IMR-90 (cell line): ENCODE measurements around the gene ZNF653. TPM values are rescaled to one million over a fixed set of nuclear protein-coding genes. Genes with fewer than 3 reads are reported as not detected.

Experiments
- ATAC-seq: fragments of 200-7000 bp; cut with Tn5 transposase; 2 replicates; pipeline ENCODE4 v1.9.1; 2020; ENCODE audit warnings: low read depth, mild to moderate bottlenecking, moderate library complexity
- BruUV-seq: library from RNA; stranded (reverse); fragments of 400-500 nt; replicated peaks from 2 replicates; lab custom pipeline; 2021; lab: Mats Ljungman, UMichigan
- CTCF ChIA-PET: fragments of 300-600 bp; formaldehyde crosslinking; extraction: SDS; loops from one replicate; lab custom pipeline; 2021; ENCODE audit warnings: antibody characterized with exemption; lab: Yijun Ruan, JAX
- POLR2A ChIA-PET: fragments of 300-600 bp; sonication (Branson Sonifier 250); formaldehyde crosslinking; loops from one replicate; lab custom pipeline; 2022; ENCODE audit warnings: antibody characterized with exemption; ENCODE audit not compliant: unreplicated experiment; lab: Charles Lee
- DNase-seq: peaks from one replicate; pipeline ENCODE4 v3.0.0; 2013
- H2AFZ ChIP-seq: replicated peaks from 2 replicates; pipeline ENCODE3; 2013; ENCODE audit warnings: low read length, mild to moderate bottlenecking; ENCODE audit not compliant: poor library complexity
- H2AK5ac ChIP-seq: 2 replicates; pipeline ENCODE4 v1.6.1; 2013; ENCODE audit warnings: low read depth, low read length, inconsistent platforms
- H2AK9ac ChIP-seq: replicated peaks from 2 replicates; pipeline ENCODE3; 2013; ENCODE audit warnings: mild to moderate bottlenecking, low read depth, low read length, moderate library complexity; ENCODE audit not compliant: poor library complexity
- H2BK120ac ChIP-seq: 2 replicates; pipeline ENCODE4 v1.6.1; 2013; ENCODE audit warnings: low read depth, low read length, inconsistent platforms
- H2BK15ac ChIP-seq: 3 replicates; pipeline ENCODE4 v1.6.1; 2013; ENCODE audit warnings: low read depth, low read length, inconsistent platforms
- H2BK20ac ChIP-seq: 2 replicates; pipeline ENCODE4 v1.6.1; 2013; ENCODE audit warnings: low read depth, mild to moderate bottlenecking, inconsistent platforms, low read length, moderate library complexity
- H2BK5ac ChIP-seq: 2 replicates; pipeline ENCODE4 v1.6.1; 2013; ENCODE audit warnings: mild to moderate bottlenecking, low read depth, low read length, inconsistent platforms; ENCODE audit not compliant: poor library complexity, severe bottlenecking
- H3K14ac ChIP-seq: replicated peaks from 2 replicates; pipeline ENCODE4 v1.6.1; 2013; ENCODE audit warnings: low read depth, low read length, inconsistent platforms
- H3K18ac ChIP-seq: 2 replicates; pipeline ENCODE4 v1.6.1; 2013; ENCODE audit warnings: low read depth, low read length, control low read depth
- H3K23ac ChIP-seq: 2 replicates; pipeline ENCODE4 v1.6.1; 2013; ENCODE audit warnings: low read depth, low read length, inconsistent platforms
- H3K27ac ChIP-seq: 2 replicates; pipeline ENCODE4 v1.5.1; 2013; ENCODE audit warnings: mild to moderate bottlenecking, control low read depth, low read length; ENCODE audit not compliant: insufficient read depth
- H3K27me3 ChIP-seq: 2 replicates; pipeline ENCODE4 v1.6.1; 2013; ENCODE audit warnings: low read length; ENCODE audit not compliant: control insufficient read depth, insufficient read depth
- H3K36me3 ChIP-seq: 2 replicates; pipeline ENCODE4 v1.6.1; 2013; ENCODE audit warnings: low read length, mixed read lengths; ENCODE audit not compliant: control insufficient read depth, insufficient read depth
- H3K4ac ChIP-seq: 2 replicates; pipeline ENCODE4 v1.6.1; 2013; ENCODE audit warnings: low read depth, low read length, inconsistent platforms
- H3K4me1 ChIP-seq: 2 replicates; pipeline ENCODE4 v1.6.1; 2013; ENCODE audit warnings: low read length, mixed read lengths; ENCODE audit not compliant: control insufficient read depth, insufficient read depth
- H3K4me2 ChIP-seq: 2 replicates; pipeline ENCODE4 v1.6.1; 2013; ENCODE audit warnings: low read depth, mild to moderate bottlenecking, control low read depth, low read length, moderate library complexity
- H3K4me3 ChIP-seq: 2 replicates; pipeline ENCODE4 v1.5.1; 2013; ENCODE audit warnings: low read depth, mild to moderate bottlenecking, control low read depth, low read length, moderate library complexity; ENCODE audit not compliant: insufficient read depth
- H3K56ac ChIP-seq: 2 replicates; pipeline ENCODE4 v1.6.1; 2013; ENCODE audit warnings: low read length, inconsistent platforms; ENCODE audit not compliant: insufficient read depth; ENCODE audit errors: extremely low read depth
- H3K79me1 ChIP-seq, 2 experiments: 2 replicates each; pipeline ENCODE4 v1.6.1; 2013; ENCODE audit warnings: low read length in 2 of 2, inconsistent platforms in 1 of 2, low read depth in 1 of 2
- H3K9ac ChIP-seq: 2 replicates; pipeline ENCODE4 v1.6.1; 2013; ENCODE audit warnings: low read depth, low read length, control low read depth
- H3K9me1 ChIP-seq: 2 replicates; pipeline ENCODE4 v1.6.1; 2013; ENCODE audit warnings: low read length, inconsistent platforms; ENCODE audit not compliant: insufficient read depth
- H3K9me3 ChIP-seq: 2 replicates; pipeline ENCODE4 v1.6.1; 2013; ENCODE audit warnings: low read length; ENCODE audit not compliant: control insufficient read depth, insufficient read depth
- H4K20me1 ChIP-seq: 2 replicates; pipeline ENCODE4 v1.6.1; 2013; ENCODE audit warnings: low read length, inconsistent platforms; ENCODE audit not compliant: insufficient read depth
- H4K5ac ChIP-seq: 2 replicates; pipeline ENCODE4 v1.6.1; 2013; ENCODE audit warnings: mild to moderate bottlenecking, low read depth, low read length, control low read depth
- H4K8ac ChIP-seq, 2 experiments: 2 replicates each; pipeline ENCODE4 v1.6.1; 2013; ENCODE audit warnings: low read depth in 2 of 2, low read length in 2 of 2, control low read depth in 1 of 2, inconsistent platforms in 1 of 2
- H4K91ac ChIP-seq: 2 replicates; pipeline ENCODE4 v1.6.1; 2013; ENCODE audit warnings: low read depth, low read length, inconsistent platforms; ENCODE audit not compliant: insufficient read depth
- BHLHE40 ChIP-seq: fragments of 150-350 bp; IDR thresholded peaks from 2 replicates; pipeline ENCODE4 v1.6.1; 2016; ENCODE audit warnings: mild to moderate bottlenecking, low read depth, low read length
- CHD1 ChIP-seq: IDR thresholded peaks from 2 replicates; pipeline ENCODE4 v1.6.1; 2012; ENCODE audit warnings: low read depth, low read length, improper control_type of control experiment
- FOS ChIP-seq: fragments of 150-350 bp; IDR thresholded peaks from 2 replicates; pipeline ENCODE4 v1.6.1; 2016; ENCODE audit warnings: low read depth, low read length
- MAFK ChIP-seq: IDR thresholded peaks from 2 replicates; pipeline ENCODE4 v1.6.1; 2012; ENCODE audit warnings: low read depth, low read length, improper control_type of control experiment
- MAZ ChIP-seq: IDR thresholded peaks from 2 replicates; pipeline ENCODE4 v1.6.1; 2012; ENCODE audit warnings: low read depth, mild to moderate bottlenecking, low read length, improper control_type of control experiment, moderate library complexity, borderline replicate concordance
- MXI1 ChIP-seq: IDR thresholded peaks from 2 replicates; pipeline ENCODE4 v1.6.1; 2012; ENCODE audit warnings: low read depth, mild to moderate bottlenecking, low read length, moderate library complexity, borderline replicate concordance
- NFE2L2 ChIP-seq: fragments of 150-350 bp; IDR thresholded peaks from 2 replicates; pipeline ENCODE4 v1.6.1; 2016; ENCODE audit warnings: low read depth, mild to moderate bottlenecking, low read length
- POLR2A ChIP-seq: IDR thresholded peaks from 2 replicates; pipeline ENCODE4 v1.6.1; 2012; ENCODE audit warnings: mild to moderate bottlenecking, low read depth, low read length
- RAD21 ChIP-seq: IDR thresholded peaks from 2 replicates; pipeline ENCODE4 v1.6.1; 2012; ENCODE audit warnings: low read length, improper control_type of control experiment
- RCOR1 ChIP-seq: IDR thresholded peaks from 2 replicates; pipeline ENCODE4 v1.6.1; 2012; ENCODE audit warnings: mild to moderate bottlenecking, low read length, improper control_type of control experiment; ENCODE audit not compliant: insufficient replicate concordance
- RFX5 ChIP-seq: IDR thresholded peaks from 2 replicates; pipeline ENCODE4 v1.8.0; 2012; ENCODE audit warnings: low read depth, mild to moderate bottlenecking, low read length, moderate library complexity
- SMC3 ChIP-seq: fragments of 150-350 bp; IDR thresholded peaks from 2 replicates; pipeline ENCODE4 v1.6.1; 2016; ENCODE audit warnings: low read depth, mild to moderate bottlenecking, antibody characterized with exemption, low read length, moderate library complexity
- USF2 ChIP-seq: fragments of 150-350 bp; IDR thresholded peaks from 2 replicates; pipeline ENCODE4 v1.6.1; 2017; ENCODE audit warnings: mild to moderate bottlenecking, antibody characterized with exemption, low read length, low read depth
- WGBS, 2 experiments: methylation state at CpG; one replicate each; pipeline versions ENCODE4 v1.1.5 to v1.1.7; 2013; ENCODE audit warnings: missing lambda C conversion rate in 2 of 2; ENCODE audit not compliant: insufficient read length in 1 of 2; ENCODE audit errors: extremely low coverage in 2 of 2; 5-methylcytosine and 5-hydroxymethylcytosine counted together
- dilution Hi-C: fragments of 300-500 bp; cut with HindIII; formaldehyde crosslinking; loops from one replicate; pipeline ENCODE4 v1.14.3; 2018; ENCODE audit warnings: low sequenced_read_pairs; ENCODE audit not compliant: unreplicated experiment
- in situ Hi-C: fragments of 300-500 bp; cut with MboI; formaldehyde crosslinking; loops from 3 replicates; pipeline ENCODE4 v1.14.3; 2019; ENCODE audit warnings: low sequenced_read_pairs, inconsistent platforms, mixed read lengths
- intact Hi-C: fragments of 100-400 bp; cut with micrococcal nuclease; formaldehyde crosslinking; loops from 2 replicates; pipeline ENCODE4 v1.10.0; 2022
- polyA plus RNA-seq, 3 experiments: library from polyadenylated mRNA; depleted of rRNA; stranded (reverse); fragments of >200 nt; gene quantifications; 2 replicates each; pipeline ENCODE4 v1.2.3, GENCODE V29; 2012; ENCODE audit warnings: low replicate concordance in 1 of 3
- total RNA-seq: library from RNA; depleted of rRNA; stranded (reverse); fragments of >200 nt; gene quantifications from 2 replicates; pipeline ENCODE4 v1.2.3, GENCODE V29; 2012
- TF ChIP-seq, protein P1 (sequence below): conservative IDR thresholded peaks from 2 replicates; pipeline ENCODE4 v1.5.1; 2012; ENCODE audit warnings: mild to moderate bottlenecking, low read depth, low read length, improper control_type of control experiment

Gene ZNF653
- total and polyA plus RNA-seq, 2 of the 4 experiments (the other 2 are of a cell fraction): 3.9 to 9.0 TPM

GRCh38 chr19:11528551-11529341, 23.1 kb upstream of the ZNF653 start, which contains the start of gene ECSIT:
TSS of gene ECSIT (minus strand) at chr19:11529134. CDS start at chr19:11519170, 9,964 bp downstream.
- 0% methylated on average over 28 of the region's 47 CpGs; no CpG with 5 or more reads in 1 of the 2 experiments for whole genome bisulfite sequencing, 2 experiments
- intact Hi-C loops: no loop called here
- dilution Hi-C loops: no loop called here
- DNase-seq (peak; percentile 98), ATAC-seq (peak; percentile 97)
- Histone ChIP-seq H3K9ac (peak within 1 kb of the TSS; percentile 59), H4K91ac (0 out of 2 replicates have a peak within 1 kb of the TSS, but pooled peaks have one; percentile 20), H2AK5ac (peak within 1 kb of the TSS; percentile 86; the same call in 1 of the 2 replicates), H2BK20ac (no peak within 1 kb of the TSS), H3K4me1 (peaks cover 5% of the 10 kb centered on the region), H2BK15ac (no peak within 1 kb of the TSS), H2AK9ac (peak within 1 kb of the TSS; percentile 63), H3K14ac (0 out of 2 replicates have a peak within 1 kb of the TSS, but pooled peaks have one; percentile 16), H3K23ac (no peak within 1 kb of the TSS), H3K18ac (no peak within 1 kb of the TSS), H3K79me1 (peaks cover 15 to 34% of the 10 kb centered on the region in 2 experiments), H2BK5ac (peak within 1 kb of the TSS; percentile 47), H4K5ac (0 out of 2 replicates have a peak within 1 kb of the TSS, but pooled peaks have one; percentile 19), H3K4ac (peak within 1 kb of the TSS; percentile 46), H4K20me1 (peaks cover 11% of the 10 kb centered on the region; the same call in 1 of the 2 replicates), H3K9me3 (no peaks in the 10 kb centered on the region), H2AFZ (peak within 1 kb of the TSS; percentile 94), H3K56ac (0 out of 2 replicates have a peak within 1 kb of the TSS, but pooled peaks have one; percentile 29), H2BK120ac (peak within 1 kb of the TSS; percentile 9; the same call in 1 of the 2 replicates), H3K4me3 (peak within 1 kb of the TSS; percentile 74), H3K36me3 (no peaks in the 10 kb centered on the region), H3K9me1 (peaks cover 11% of the 10 kb centered on the region), H3K27ac (peak within 1 kb of the TSS; percentile 74), H3K27me3 (no peaks in the 10 kb centered on the region), H4K8ac (peak within 1 kb of the TSS in 1 of 2 experiments; percentile 63; a peak in 2 of 4 replicates), H3K4me2 (peak within 1 kb of the TSS; percentile 81)
- CTCF ChIA-PET: interaction anchor here (1.0 kb wide), 1 partner anchor 11 kb away, joined by 4 read pairs; no protein-coding TSS in a partner anchor
- in situ Hi-C loops: no loop called here
- POLR2A ChIA-PET: interaction anchor here (0.5 to 0.6 kb wide), 2 partner anchors 76 to 303 kb away, joined by 8 to 13 read pairs; no protein-coding TSS in a partner anchor
- BruUV-seq: no TSS peak
- TF ChIP-seq MAFK (no peak), MXI1 (peak; percentile 83), USF2 (0 out of 2 replicates have a peak, but pooled peaks have one; percentile 10), POLR2A (peak; percentile 57), RAD21 (no peak), CHD1 (no peak), BHLHE40 (peak; percentile 70), FOS (peak; percentile 41; the same call in 1 of the 2 replicates), SMC3 (no peak), RCOR1 (peak; percentile 77), RFX5 (no peak), MAZ (peak; percentile 8; the same call in 1 of the 2 replicates), NFE2L2 (no peak)
- TF ChIP-seq, protein P1, sequence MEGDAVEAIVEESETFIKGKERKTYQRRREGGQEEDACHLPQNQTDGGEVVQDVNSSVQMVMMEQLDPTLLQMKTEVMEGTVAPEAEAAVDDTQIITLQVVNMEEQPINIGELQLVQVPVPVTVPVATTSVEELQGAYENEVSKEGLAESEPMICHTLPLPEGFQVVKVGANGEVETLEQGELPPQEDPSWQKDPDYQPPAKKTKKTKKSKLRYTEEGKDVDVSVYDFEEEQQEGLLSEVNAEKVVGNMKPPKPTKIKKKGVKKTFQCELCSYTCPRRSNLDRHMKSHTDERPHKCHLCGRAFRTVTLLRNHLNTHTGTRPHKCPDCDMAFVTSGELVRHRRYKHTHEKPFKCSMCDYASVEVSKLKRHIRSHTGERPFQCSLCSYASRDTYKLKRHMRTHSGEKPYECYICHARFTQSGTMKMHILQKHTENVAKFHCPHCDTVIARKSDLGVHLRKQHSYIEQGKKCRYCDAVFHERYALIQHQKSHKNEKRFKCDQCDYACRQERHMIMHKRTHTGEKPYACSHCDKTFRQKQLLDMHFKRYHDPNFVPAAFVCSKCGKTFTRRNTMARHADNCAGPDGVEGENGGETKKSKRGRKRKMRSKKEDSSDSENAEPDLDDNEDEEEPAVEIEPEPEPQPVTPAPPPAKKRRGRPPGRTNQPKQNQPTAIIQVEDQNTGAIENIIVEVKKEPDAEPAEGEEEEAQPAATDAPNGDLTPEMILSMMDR: no peak
